HG03521 (cell line): ENCODE measurements around the gene NR2C2AP.
A peak's percentile ranks its signal among the peaks of the same experiment; 100 is the strongest.
"Not testable (repeated sequence)": the region's sequence is repeated elsewhere in the genome, so short reads cannot be mapped to it uniquely, and the experiment has no call there.

ENCODE experiments used
- ATAC-seq: cut with Tn5 transposase; IDR thresholded peaks from one replicate; pipeline ENCODE4 v1.9.1; 2021; ENCODE audit warnings: mild to moderate bottlenecking, moderate library complexity; ENCODE audit not compliant: unreplicated experiment

The NR2C2AP gene

DNA sequence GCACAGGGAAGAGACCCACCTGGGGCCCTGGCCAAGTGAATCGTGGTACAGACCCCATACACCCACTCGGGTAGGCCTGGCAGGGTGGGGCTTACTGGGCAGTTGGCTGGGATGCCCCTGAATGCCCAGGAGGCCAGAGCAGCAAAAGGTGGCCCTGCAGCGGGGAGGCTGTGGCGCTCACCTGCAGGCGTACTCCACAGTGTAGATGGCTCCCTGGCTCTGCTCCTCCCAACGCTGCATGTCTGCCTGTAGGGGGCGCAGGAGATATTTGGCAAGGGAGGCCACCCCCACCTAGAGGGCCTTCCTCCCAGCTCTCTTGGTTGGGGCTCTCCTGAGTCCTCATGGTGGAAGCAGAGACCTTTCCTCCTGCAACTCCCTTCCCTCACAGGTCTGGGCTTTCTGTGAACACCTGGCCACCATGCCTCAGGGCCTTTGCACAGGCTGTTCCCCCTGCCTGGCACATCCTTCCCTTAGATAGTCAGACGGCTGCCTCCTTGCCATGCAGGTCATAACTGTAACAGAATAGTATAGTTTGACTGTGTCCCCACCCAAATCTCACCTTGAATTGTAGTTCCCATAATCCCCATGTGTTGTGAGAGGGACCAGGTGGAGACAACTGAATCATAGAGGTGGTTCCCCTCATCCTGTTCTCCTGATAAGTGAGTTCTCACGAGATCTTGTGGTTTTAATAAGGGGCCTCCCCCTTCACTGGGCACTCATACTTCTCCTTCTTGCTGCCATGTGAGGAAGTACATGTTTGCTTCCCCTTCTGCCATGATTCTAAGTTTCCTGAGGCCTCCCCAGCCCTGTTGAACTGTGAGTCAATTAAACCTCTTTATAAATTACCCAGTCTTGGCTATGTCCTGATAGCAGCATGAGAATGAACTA lies 17.1 kb downstream of the NR2C2AP start:
- no peak for ATAC-seq

DNA sequence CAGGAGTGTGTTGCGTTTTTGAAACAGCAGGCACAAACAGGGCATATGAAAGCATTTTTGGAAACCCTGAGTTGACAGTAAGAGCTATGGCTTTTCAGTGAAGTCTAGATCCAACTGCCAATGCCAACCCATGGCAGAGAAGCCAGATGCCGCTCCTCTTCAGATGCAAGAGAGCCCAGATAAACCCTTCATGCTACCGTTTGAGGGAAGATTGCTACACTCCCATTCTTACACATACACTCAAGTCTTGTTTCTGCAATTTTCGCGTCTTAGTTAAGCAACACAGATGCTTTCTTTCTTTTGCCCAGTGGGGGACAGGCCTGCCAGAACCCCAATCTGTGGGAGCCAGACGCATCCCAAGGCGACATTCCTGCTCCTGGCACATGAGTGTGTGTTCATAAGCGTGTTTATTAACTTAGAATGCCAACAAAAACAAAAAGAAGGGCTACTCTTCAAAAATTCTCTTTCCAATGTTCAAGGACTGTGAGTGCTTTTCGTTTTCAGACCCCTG lies 21.7 kb downstream of the NR2C2AP start:
- no peak for ATAC-seq

DNA sequence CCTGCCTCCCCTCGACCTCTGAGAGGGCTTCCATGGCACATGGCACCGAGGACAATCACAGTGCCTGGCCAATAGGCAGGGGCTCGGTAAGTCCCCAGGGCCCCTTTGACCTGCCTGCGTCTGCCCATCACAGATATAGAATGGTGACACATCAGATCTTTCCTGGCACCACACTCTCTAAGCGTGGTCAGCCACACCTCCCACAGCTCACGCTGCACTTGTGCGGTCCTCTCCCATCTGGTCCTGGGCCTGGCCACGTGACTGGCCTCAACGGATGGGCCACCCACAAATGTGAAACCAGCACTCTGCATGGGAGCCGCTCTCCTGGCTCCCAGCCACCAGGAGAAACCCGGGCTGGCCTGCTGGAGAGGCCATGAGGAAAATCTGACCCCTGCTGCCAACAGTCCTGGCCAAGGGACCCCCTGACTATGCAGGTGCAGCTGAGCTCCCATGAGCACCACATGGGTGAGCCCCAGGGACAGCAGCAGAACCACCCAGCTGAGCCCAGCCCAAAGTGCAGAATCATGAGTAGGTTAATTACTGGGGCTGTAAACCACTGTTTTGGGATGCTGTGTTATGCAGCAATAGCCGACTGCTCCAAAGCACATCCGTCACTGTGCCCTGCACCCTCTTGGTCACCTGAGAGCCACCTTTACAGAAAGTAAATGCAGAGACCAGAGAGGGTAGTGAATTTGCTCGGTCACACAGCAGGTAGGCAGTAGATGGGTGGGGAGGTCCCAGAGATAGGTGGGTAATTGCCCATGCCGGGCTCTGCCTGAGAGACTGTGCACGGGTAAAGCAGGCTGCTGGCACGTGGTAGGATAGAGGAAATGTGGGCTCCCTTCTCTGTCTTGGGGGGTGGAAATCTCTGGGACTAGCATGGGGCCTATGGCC lies 23.4 kb downstream of the NR2C2AP start:
- no peak for ATAC-seq

DNA sequence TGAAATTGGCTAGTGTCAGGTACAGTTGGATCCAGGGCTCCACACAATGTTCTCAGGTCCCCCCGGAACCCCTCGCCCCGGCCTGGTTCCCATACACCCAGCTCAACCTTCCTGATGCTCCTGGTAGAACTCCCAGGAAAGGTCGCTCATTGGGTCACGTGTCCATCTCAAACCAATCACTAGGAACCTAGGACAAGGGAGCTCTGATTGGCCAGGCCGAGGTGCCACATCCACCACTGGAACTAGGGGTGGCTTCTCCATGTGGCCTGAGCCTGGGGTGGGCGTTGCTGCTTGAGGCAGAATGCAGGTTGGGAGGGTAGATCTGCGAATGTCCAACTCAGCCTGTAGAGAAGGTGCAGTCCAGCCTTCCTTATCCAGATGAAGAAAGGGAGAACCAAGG lies 26.3 kb downstream of the NR2C2AP start:
- no peak for ATAC-seq

DNA sequence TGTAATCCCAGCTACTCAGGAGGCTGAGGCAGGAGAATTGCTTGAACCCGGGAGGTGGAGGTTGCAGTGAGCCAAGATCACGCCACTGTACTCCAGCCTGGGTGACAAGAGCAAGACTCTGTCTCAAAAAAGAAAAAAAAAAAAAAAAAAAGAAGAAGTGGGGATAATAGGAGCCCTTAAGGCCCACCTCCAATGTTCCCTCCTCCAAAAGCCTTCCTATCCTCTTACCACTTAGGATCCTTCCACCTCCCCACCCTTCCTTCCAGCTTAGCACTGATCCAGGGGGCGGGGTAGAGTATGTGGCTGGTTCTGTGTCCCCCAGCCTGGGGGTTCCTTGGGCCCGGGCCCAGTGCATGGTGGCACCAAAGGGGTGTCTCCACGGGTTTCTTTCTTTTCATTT lies 30.0 kb downstream of the NR2C2AP start:
- not testable (repeated sequence) for ATAC-seq

DNA sequence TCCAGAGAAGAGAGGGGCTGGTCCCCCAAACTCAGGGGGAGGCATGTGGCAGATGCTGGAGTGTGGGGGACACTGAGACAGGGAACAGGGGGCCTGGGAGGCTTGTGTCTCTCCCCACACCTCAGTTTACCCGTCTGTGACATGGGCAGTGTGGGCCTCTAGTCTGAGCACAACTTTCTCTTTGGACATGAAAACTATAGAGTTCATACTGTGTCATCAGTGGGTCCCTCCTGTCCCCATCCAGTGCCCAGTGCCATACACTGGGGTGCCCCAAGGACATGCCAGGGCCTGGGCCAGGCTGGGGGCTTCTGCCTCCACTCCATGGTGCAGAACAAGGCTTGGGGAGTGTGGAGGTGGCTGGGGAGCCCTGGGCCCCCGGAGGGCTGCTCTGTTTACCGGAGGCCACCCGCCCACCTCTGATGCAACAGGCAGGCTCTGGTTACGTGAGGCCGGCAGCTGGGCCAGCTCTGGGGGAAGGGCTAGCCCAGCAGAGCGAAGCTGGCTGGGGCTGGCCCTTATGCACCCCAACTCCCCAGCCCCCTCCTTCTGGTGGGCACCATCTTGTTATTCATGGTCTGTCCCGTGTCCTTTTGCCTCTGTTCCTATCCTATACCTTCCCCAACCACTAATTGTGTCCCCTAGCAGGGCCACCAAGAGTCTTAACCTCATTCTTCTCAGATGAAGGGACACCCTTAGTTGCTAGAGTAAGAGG lies 31.2 kb downstream of the NR2C2AP start:
- no peak for ATAC-seq

DNA sequence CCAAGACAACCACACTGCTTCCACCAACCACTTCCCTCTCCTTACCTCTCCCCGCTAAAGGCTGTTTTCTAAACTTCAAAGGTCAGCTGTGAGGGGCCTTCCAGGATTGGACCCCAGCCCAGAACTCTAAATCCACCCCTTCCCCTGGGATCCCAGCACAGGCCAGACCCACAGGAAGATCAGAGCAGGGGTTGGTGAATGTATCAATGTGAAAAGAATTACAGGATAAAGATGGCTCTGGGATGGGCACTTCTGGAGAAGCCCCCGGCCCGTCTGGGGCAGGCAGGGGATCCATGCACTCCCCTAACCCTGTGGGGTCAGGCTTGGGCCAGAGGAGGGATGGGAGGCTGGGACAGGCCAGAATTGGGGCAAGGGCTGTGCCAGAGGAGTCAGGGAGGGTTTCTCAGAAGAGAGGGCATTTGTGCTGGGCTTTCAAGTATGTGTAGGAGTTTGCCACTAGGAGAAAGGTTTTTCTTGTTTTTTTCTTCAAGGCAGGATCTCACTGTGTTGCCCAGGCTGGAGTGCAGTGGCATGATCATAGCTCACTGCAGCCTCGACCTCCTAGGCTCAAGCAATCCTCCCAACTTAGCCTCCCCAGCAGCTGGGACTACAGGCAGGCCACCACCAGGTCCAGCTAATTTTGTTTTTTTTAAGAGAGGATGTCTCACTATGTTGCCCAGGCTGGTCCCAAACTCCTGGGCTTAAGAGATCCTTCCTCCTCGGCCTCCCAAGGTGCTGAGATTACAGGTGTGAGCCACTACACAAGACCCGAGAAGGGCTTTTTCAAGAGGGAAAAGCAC lies 32.1 kb downstream of the NR2C2AP start:
- ATAC-seq: no peak

DNA sequence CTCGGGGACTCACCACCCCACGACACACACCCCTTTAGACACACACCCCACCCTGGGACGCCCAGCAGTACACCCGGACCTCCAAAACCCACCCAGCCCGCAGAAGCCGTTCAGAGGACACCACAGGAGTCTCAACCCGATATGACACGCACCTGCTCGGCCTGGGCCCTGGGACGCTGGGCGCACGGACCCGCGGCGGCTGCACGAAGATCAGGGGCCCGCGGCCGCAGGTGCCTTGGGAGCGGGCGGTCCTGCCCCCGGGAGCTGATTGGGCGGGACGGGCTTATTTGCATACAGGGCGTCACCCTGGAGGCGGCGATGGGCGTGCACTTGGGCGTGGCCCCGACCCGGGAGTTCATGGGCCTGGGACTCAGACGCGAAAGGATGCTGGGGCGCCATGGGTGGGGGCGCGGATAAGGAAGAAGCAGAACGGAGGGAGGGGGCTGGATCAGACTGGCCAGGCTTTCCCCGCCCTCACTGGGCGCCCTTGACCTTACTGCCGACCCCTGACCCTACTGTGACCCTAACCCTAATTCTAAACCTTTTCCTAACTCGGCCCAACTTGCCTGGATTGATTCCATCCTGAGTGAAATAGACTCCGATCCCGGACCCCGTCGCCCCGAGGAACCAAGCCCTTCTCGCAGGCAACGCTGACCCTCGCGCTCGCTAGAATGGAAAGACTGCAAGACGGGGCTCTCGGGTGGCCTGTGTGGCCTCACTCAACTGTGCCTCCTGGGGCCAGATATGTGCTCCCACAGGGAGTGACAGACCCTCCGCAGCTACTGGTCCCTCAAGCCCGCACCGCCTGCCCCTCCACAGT lies 33.0 kb downstream of the NR2C2AP start, which contains the start of gene MEF2B:
MEF2B (minus strand) TSS at position 211 of the 820 bp plus-strand sequence. CDS start 19,528 bp downstream, outside the sequence.
- ATAC-seq: peak; percentile 85

DNA sequence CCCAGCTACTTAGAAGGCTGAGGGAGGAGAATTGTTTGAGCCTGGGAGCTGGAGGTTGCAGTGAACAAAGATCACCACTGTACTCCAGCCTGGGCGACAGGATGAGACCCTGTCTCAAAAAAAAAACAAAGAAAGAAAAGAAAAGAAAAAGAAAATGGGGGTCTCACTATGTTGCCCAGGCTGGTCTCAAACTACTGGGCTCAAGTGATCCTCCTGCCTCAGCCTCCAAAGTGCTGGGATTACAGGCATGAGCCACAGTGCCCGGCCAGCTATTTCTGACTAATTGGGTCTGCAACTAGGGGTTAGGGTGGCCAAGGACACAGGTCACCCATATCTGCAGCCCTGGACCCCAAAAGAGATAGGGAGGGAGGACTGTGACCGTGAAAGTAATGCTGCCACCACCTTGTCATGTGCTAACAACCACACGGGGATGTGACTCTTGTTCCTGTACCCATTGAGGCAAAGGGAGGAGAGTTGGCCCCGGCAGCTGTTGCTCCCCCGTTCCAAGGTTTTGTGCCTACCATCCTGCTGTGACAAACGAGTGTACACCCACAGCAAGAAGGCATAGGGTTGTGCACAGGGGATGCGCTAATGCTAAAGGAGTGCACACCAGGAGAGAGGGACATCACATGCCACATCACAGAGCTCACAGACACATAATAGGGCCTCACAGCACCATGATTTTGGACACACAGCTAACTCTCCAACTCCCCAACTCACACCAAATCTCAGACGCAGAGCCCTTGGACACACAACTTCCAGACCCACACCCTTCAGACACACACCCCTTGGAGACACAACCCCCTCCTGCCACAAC lies 33.8 kb downstream of the NR2C2AP start:
- no peak for ATAC-seq

DNA sequence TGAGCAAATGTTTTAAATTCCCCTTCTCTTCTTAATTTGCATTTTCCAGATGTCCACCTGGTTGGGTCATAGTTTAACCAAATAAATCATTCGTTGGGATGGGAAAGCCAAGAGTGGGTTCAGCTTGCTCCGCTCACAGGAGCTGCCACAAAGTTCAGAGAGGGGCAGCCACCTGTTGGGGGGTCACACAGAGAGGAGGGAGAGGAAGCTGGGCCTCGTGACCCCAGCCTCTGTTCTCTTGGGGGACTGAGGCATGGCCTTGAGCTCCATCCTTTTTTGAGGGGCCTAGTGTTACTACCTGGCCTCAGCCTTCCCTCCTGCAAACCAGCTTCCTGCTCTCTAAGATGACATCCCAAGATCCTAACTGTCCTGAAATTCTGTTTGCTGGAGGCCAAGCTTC lies 35.6 kb downstream of the NR2C2AP start:
- no peak for ATAC-seq

DNA sequence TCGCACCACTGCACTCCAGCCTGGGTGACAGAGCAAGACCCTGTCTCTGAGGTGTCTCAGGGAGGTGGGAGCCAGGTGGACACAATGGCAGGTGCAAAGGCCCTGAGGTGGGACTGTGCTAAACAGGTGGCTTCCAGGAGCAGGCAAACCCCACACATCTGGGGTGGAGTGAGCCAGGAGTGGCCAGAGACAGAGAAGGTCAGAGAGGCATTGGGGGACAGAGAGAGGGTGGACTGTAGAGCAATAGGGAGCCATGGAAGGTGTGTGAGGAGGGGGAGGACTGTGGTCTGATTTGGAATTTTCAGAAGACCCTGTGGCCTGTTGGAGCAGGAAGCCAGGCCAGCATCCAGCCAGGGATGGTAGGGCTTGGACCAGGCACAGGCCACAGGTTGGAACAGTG lies 37.8 kb downstream of the NR2C2AP start:
- no peak for ATAC-seq

DNA sequence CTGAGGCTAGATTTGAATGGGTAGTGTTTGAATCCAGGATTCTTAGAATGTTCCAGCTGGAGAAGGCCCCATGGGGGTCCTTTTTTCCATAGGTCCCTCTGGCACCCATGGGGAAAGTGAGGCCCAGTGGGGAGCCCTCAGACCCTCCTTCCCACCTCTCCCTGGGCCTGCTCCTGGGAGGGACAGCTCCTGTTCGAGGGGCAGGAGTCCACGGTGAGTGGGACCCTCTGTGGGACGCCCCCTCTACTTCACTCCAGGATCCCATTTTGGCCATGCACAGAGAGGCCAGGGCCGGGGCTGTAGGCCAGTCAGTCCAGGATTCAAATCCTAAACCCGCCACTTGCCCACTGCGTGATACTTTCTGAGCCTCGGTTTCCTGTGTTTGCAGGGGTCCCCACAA lies 40.7 kb downstream of the NR2C2AP start:
- ATAC-seq: no peak

DNA sequence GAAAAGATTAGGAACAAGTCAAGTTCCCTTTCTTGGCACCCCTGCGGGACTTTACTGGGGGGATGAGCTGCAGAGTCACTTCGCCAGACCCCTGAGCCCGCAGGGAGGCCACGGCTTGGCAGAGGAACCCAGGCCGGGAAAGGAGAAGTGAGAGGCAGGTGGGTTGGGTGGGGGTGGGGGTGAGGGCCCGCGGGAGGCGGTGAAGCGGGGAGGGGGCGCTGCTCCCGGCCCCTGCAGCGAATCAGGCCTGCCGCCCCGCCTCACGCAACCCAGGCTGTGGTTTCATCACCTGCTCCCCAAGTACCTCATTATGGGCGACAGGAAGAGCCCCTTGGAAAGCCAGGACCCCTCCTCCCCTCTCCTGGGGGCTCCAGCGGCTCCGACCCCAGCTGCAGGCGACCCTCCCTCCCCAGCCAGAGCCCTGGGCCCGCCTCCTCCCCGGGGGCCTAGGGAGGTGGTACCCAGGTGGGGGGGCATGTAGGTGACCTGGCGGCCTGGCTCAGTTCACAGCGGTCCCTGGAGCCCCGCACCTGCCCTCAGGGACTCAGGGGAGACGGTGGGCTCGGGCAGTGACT lies 42.7 kb downstream of the NR2C2AP start:
- no peak for ATAC-seq

DNA sequence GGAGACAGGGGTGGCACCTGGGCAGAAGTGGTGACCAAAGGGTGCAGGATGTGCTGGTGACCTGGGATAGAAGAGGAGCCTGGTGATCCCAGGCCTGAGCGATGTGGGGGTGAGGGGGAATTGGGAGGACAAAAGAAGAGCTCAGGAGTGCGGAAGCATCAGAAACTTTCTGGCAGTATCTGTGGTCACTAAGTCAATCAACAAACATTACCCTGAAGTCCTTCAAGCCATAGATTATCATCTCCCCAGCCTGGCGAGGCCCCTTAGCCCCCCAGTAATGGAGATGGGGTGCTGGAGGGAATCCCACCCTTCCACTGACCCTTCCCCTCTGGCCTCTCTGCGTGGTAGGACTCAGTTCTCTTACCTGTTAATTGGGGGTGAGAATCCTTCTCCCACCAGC lies 43.7 kb downstream of the NR2C2AP start:
- no peak for ATAC-seq

DNA sequence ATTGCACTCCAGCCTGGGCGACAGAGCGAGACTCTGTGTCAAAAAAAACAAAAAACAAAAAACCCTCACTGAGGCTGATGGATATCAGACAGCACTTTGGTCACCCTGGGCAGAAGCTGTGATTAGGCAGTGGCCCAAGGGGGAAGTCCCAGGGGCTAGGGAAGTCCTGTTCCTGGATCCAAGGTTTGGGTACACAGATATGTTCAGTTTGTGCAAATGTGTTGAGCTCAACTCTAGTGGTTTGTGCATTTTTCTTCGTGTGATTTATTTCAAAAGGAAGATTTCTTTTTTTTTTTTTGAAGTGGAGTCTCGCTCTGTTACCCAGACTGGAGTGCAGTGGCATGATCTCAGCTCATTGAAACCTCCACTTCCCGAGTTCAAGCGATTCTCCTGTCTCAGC lies 45.4 kb downstream of the NR2C2AP start:
- ATAC-seq: no peak

DNA sequence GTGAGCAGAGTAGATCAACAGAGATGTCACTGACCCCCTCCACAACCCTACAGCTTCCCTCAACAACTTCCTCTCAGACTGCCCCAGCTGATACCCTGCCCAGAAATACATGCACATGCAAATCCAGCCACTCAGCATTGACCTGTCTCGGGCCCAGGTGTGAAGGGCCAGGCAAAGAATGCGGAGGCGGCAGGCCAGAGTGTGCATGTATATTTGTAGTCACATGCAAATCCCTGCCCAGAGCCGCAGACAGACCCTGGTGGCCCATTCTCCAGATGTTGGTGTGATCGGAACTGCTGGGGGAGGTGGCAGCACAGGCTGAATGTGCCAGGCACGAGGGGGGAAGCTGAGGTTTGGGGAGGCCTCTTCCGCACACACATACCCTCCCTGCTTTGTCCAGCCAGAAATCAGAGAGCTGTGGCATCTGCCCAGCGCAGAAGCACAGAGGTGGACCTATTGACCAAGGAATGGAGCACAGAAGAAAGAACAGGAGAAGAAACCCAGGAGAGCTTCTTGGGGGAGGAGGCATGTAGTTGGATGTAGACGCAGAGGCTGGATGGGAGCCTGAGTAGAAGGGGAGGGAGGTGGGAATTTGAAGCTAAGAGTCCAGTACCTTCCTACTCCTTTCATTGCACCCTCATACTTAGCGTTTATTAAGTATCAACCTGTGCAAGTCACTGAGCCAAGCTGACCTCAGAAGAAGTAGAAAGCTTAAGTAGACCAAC lies 47.6 kb downstream of the NR2C2AP start:
- ATAC-seq: peak; percentile 75

DNA sequence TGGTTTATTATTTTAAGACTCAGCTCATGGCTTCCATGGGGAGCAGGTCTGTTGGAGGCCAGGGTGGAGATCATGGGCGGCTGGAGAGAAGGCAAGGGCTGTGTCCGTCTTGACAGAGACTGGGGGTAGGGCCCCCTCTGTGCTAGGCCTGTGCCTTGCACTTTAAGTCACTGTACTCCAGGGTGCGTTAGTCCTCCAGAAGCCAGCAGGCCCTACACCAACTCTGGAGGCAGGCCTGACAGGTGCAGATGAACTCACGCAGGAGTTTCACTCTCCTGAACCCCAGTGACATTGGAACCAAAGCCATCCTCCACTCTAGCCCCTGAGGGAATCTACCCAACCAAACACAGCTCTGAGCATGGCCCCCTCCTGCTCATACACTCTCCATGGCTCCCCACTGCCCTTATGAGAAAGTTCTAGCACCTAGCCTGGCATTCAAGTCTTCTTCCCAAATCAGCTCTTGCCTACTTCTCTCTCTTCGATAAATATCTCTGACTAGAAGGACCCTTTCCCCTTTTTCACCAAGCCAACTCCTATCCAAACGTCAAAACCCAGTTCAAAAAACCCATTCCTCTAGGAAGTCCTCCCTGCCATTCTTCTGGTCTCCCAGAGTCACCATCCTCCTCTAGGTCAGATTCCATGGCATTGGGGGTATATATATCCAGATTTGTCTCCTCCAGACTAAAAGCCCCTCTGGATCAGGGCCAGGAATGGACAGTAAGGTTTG lies 48.3 kb downstream of the NR2C2AP start:
- no peak for ATAC-seq
